OCI-LY1 (cell line): ENCODE measurements around the gene GON7.

Source experiments
- H2AFZ ChIP-seq: fragments of 200-600 bp; sonication (generic), shearing (Covaris generic); 2 replicates; pipeline ENCODE4 v1.6.0; 2014; ENCODE audit warnings: antibody characterized with exemption, mild to moderate bottlenecking, low read length
- H3F3A ChIP-seq: fragments of 200-600 bp; sonication (generic), shearing (Covaris generic); 2 replicates; pipeline ENCODE4 v1.6.0; 2014; ENCODE audit warnings: mild to moderate bottlenecking, antibody characterized with exemption, low read length, moderate library complexity; ENCODE audit not compliant: insufficient read depth
- H3K27ac ChIP-seq: fragments of 200-600 bp; sonication (generic); 2 replicates; pipeline ENCODE4 v1.5.1; 2014; ENCODE audit warnings: low read length, mixed run types, mild to moderate bottlenecking, low read depth; ENCODE audit not compliant: poor library complexity, severe bottlenecking
- H3K27me3 ChIP-seq: fragments of 200-600 bp; sonication (generic); 2 replicates; pipeline ENCODE4 v1.6.0; 2014; ENCODE audit warnings: antibody characterized with exemption, mild to moderate bottlenecking, low read length, moderate library complexity; ENCODE audit not compliant: insufficient read depth
- H3K36me3 ChIP-seq: fragments of 200-600 bp; sonication (generic); 2 replicates; pipeline ENCODE4 v1.6.1; 2014; ENCODE audit warnings: mild to moderate bottlenecking, antibody characterized with exemption, low read length, moderate library complexity, mixed read lengths; ENCODE audit not compliant: insufficient read depth
- H3K4me1 ChIP-seq: fragments of 200-600 bp; sonication (generic); 2 replicates; pipeline ENCODE4 v1.5.1; 2014; ENCODE audit warnings: mild to moderate bottlenecking, low read length, moderate library complexity; ENCODE audit not compliant: insufficient read depth, severe bottlenecking
- H3K4me2 ChIP-seq: fragments of 200-600 bp; sonication (generic), shearing (Covaris generic); 2 replicates; pipeline ENCODE4 v1.6.1; 2014; ENCODE audit warnings: low read length
- H3K4me3 ChIP-seq: fragments of 200-600 bp; sonication (generic); 2 replicates; pipeline ENCODE4 v1.5.1; 2014; ENCODE audit warnings: low read length, low read depth, mild to moderate bottlenecking, mixed read lengths; ENCODE audit not compliant: poor library complexity, severe bottlenecking
- H3K79me2 ChIP-seq: fragments of 200-600 bp; shearing (Covaris generic); 2 replicates; pipeline ENCODE4 v1.6.1; 2016; ENCODE audit warnings: mixed run types, low read length, mixed read lengths; ENCODE audit not compliant: insufficient read depth
- H3K9ac ChIP-seq: fragments of 200-600 bp; sonication (generic), shearing (Covaris generic); 2 replicates; pipeline ENCODE4 v1.6.1; 2014; ENCODE audit warnings: mild to moderate bottlenecking, low read length, mixed read lengths
- H3K9me2 ChIP-seq: fragments of 200-600 bp; sonication (generic), shearing (Covaris generic); 2 replicates; pipeline ENCODE4 v1.6.1; 2014; ENCODE audit warnings: low read depth, mild to moderate bottlenecking, low read length, mixed read lengths
- H3K9me3 ChIP-seq: fragments of 200-600 bp; shearing (Covaris generic); 2 replicates; pipeline ENCODE4 v1.6.1; 2014; ENCODE audit warnings: low read length, mixed read lengths
- H4K20me1 ChIP-seq: fragments of 200-600 bp; sonication (generic), shearing (Covaris generic); 2 replicates; pipeline ENCODE4 v1.6.0; 2016; ENCODE audit warnings: mild to moderate bottlenecking, low read length; ENCODE audit not compliant: insufficient read depth
- EZH2 ChIP-seq: fragments of 200-600 bp; sonication (generic), shearing (Covaris generic); IDR thresholded peaks from 2 replicates; pipeline ENCODE4 v1.8.0; 2017; ENCODE audit warnings: borderline replicate concordance, mixed run types, mild to moderate bottlenecking, antibody characterized with exemption, low read length, moderate library complexity, mixed read lengths
- TF ChIP-seq, protein P1 (sequence below): fragments of 200-600 bp; sonication (generic), shearing (Covaris generic); IDR thresholded peaks from 2 replicates; pipeline ENCODE4 v1.5.1; 2017; ENCODE audit warnings: mild to moderate bottlenecking, antibody characterized with exemption, low read length, moderate library complexity, mixed read lengths

The GON7 gene

DNA sequence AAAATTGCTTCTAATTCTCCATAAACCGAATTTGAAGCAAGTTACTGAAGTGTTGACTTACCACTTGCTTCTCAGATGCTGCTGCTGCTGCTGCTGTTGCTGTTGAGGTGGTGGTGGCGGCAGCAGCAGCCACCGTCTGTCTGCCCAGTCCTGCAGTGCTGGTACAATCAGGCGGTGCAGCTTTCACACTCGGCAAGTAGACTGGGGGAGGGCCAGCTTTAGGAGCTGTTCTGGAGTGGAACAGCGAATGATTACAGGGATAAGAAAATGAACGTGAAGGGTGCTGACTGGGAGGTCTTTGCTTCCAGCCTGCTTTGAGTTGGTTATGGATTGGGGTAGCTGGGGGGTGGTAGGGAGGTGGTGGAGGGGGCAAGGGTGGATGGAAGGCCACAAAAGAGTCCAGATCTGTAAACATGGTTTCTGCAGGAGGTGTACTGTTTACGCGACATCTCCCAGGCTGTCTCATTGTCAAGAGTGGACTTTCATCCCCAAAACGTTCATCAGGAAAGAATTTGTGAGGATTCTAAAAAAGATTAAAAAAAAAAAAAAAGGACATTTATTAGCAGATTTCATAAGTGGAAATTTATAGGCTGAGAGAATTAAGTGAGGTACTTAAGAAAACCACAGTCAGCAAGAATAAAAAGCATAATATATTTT lies 39.0 kb upstream of the GON7 start:
- no peak overlapping the region for H3K9ac ChIP-seq
- H3F3A ChIP-seq: no peaks in the 10 kb centered on the region
- no peak overlapping the region for H3K27ac ChIP-seq
- no peaks in the 10 kb centered on the region for H3K27me3 ChIP-seq
- no peaks in the 10 kb centered on the region for H3K9me2 ChIP-seq
- H4K20me1 ChIP-seq: no peaks in the 10 kb centered on the region
- H3K36me3 ChIP-seq: peaks cover 48% of the 10 kb centered on the region
- no peak overlapping the region for H3K4me2 ChIP-seq
- no peaks in the 10 kb centered on the region for H3K79me2 ChIP-seq
- TF ChIP-seq, protein P1, sequence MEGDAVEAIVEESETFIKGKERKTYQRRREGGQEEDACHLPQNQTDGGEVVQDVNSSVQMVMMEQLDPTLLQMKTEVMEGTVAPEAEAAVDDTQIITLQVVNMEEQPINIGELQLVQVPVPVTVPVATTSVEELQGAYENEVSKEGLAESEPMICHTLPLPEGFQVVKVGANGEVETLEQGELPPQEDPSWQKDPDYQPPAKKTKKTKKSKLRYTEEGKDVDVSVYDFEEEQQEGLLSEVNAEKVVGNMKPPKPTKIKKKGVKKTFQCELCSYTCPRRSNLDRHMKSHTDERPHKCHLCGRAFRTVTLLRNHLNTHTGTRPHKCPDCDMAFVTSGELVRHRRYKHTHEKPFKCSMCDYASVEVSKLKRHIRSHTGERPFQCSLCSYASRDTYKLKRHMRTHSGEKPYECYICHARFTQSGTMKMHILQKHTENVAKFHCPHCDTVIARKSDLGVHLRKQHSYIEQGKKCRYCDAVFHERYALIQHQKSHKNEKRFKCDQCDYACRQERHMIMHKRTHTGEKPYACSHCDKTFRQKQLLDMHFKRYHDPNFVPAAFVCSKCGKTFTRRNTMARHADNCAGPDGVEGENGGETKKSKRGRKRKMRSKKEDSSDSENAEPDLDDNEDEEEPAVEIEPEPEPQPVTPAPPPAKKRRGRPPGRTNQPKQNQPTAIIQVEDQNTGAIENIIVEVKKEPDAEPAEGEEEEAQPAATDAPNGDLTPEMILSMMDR: no peak
- no peak for TF ChIP-seq EZH2
- no peak overlapping the region for H2AFZ ChIP-seq
- no peak overlapping the region for H3K4me3 ChIP-seq
- H3K9me3 ChIP-seq: no peaks in the 10 kb centered on the region
- no peaks in the 10 kb centered on the region for H3K4me1 ChIP-seq

DNA sequence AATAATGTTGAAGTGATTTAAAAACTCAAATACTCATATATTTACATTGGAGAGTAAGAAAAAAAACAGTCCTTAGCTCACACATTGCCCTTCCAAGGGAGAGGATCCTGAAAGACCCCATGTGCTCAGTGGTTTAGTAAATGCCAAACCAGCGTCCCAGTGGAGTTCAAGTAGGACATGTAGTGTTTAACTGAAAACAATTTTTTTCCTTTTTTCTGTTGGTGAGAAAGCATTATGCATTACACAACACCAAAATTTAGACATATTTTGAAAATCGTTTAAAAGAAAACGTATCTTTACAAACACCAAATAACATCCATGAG lies 33.8 kb upstream of the GON7 start:
- Histone ChIP-seq H3K9ac (no peak overlapping the region), H2AFZ (no peak overlapping the region), H3K36me3 (peaks cover 39% of the 10 kb centered on the region), H3K79me2 (no peaks in the 10 kb centered on the region), H3K27ac (no peak overlapping the region), H3K4me1 (no peaks in the 10 kb centered on the region), H3K4me3 (no peak overlapping the region), H3K4me2 (no peak overlapping the region), H3K27me3 (no peaks in the 10 kb centered on the region), H3K9me2 (no peaks in the 10 kb centered on the region), H3F3A (no peaks in the 10 kb centered on the region), H4K20me1 (no peaks in the 10 kb centered on the region), H3K9me3 (no peaks in the 10 kb centered on the region)
- TF ChIP-seq EZH2: no peak
- TF ChIP-seq, protein P1: no peak

DNA sequence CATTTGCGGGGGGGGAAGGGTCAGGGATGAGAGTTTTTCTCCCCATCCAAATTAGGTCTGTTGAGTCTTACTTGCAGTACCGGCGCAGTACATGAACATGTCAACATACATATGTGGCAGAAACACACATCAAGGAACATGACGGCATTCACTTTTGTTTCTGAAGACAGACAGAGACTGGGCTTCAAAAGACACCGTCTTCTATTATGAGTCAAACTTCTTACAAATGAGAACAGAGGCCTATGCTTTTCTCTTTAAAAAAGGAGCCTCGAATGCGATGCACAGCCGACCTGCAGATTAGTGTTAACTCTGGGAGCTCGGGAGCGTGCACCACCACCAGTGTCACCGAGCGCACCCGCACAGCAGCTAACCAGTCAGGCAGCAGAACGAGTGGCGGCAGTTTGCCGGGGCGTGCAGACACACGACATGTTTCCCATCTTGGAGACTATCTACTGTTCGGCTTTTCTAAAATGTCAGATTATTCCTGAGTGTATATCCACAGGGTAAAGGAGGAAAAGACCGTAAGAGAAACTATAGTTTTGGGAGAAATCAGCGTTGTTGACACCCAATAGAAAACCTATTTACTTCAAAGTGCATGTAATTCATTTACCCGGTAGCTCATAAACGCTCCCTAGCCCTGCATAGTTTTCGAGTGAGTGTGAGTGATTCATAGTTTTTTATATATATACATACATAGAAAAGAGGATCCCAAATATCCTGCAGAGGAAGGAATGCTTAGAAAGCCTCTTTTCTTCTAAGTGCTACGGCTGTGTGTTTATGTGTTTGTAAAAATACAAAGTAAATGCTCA lies 33.2 kb upstream of the GON7 start:
- H3K4me1 ChIP-seq: no peaks in the 10 kb centered on the region
- H3K9ac ChIP-seq: no peak overlapping the region
- no peaks in the 10 kb centered on the region for H4K20me1 ChIP-seq
- TF ChIP-seq, protein P1: no peak
- no peak for TF ChIP-seq EZH2
- H3K27me3 ChIP-seq: no peaks in the 10 kb centered on the region
- H3K9me2 ChIP-seq: no peaks in the 10 kb centered on the region
- H3K36me3 ChIP-seq: peaks cover 33% of the 10 kb centered on the region; the same call in 1 of the 2 replicates
- H3K9me3 ChIP-seq: no peaks in the 10 kb centered on the region
- H3K4me3 ChIP-seq: no peak overlapping the region
- H2AFZ ChIP-seq: no peak overlapping the region
- no peak overlapping the region for H3K27ac ChIP-seq
- no peak overlapping the region for H3K4me2 ChIP-seq
- H3F3A ChIP-seq: no peaks in the 10 kb centered on the region
- no peaks in the 10 kb centered on the region for H3K79me2 ChIP-seq
